OCI-LY3 (cell line): ENCODE measurements around the gene ZNF24.

Experiments
- CTCF ChIP-seq: fragments of 200-600, 300-600 bp; sonication (generic); IDR thresholded peaks from 2 replicates; pipeline ENCODE4 v1.5.1; 2014; ENCODE audit warnings: antibody characterized with exemption, low read length, low read depth
- EZH2phosphoT487 ChIP-seq: fragments of 200-600 bp; shearing (Covaris generic); IDR thresholded peaks from 2 replicates; pipeline ENCODE4 v1.6.1; 2018; ENCODE audit warnings: antibody characterized with exemption, mixed run types, low read depth

GRCh38 chr18:35284841-35285240 is 59.4 kb downstream of the ZNF24 start:
- TF ChIP-seq CTCF = no peak
- no peak for TF ChIP-seq EZH2phosphoT487
